Measurements from ENCODE around the gene KLHL40. TPM values are rescaled to one million over a fixed set of nuclear protein-coding genes. Genes with fewer than 3 reads are reported as not detected.

KLHL40 gene
- total RNA-seq, 1 experiment from 2014 or later = not detected

GRCh38 chr3:42725454-42725853 lies 40.1 kb downstream of the KLHL40 start:
- intact Hi-C loops (cut with micrococcal nuclease; ENCODE audit: unreplicated experiment) (no loop called here), in situ Hi-C loops (cut with HindIII; ENCODE audit: low pct_unique_long_range_greater_than_20kb, low sequenced_read_pairs) (no loop called here)
- POLR2A ChIA-PET = no interaction called here
- H3K9me3 ChIP-seq (ENCODE audit: control insufficient read depth, insufficient read depth, low read depth, low read length) = no peaks in the 10 kb centered on the region
- no peaks in the 10 kb centered on the region for H3K36me3 ChIP-seq (ENCODE audit: control insufficient read depth, insufficient read depth, low read length)
- no peaks in the 10 kb centered on the region for H3K4me1 ChIP-seq (ENCODE audit: control insufficient read depth, insufficient read depth, low read length)
- DNase-seq (ENCODE audit: low read depth, low spot score) (no peak), ATAC-seq (no peak)
- no peak overlapping the region for H3K27ac ChIP-seq (ENCODE audit: low read length)
- BruUV-seq (replicated peaks) = no TSS peak
- TF ChIP-seq POLR2AphosphoS5 (IDR thresholded peaks at IDR 0.05; ENCODE audit: low read depth, low read length) (no peak), TCF7L2 (IDR thresholded peaks at IDR 0.05; ENCODE audit: low read depth, low read length) (no peak), CTCF (IDR thresholded peaks at IDR 0.05) (no peak), SIN3A (IDR thresholded peaks at IDR 0.05; ENCODE audit: borderline replicate concordance, insufficient read depth, low read depth, low read length) (no peak)
- TF ChIP-seq, protein P1, sequence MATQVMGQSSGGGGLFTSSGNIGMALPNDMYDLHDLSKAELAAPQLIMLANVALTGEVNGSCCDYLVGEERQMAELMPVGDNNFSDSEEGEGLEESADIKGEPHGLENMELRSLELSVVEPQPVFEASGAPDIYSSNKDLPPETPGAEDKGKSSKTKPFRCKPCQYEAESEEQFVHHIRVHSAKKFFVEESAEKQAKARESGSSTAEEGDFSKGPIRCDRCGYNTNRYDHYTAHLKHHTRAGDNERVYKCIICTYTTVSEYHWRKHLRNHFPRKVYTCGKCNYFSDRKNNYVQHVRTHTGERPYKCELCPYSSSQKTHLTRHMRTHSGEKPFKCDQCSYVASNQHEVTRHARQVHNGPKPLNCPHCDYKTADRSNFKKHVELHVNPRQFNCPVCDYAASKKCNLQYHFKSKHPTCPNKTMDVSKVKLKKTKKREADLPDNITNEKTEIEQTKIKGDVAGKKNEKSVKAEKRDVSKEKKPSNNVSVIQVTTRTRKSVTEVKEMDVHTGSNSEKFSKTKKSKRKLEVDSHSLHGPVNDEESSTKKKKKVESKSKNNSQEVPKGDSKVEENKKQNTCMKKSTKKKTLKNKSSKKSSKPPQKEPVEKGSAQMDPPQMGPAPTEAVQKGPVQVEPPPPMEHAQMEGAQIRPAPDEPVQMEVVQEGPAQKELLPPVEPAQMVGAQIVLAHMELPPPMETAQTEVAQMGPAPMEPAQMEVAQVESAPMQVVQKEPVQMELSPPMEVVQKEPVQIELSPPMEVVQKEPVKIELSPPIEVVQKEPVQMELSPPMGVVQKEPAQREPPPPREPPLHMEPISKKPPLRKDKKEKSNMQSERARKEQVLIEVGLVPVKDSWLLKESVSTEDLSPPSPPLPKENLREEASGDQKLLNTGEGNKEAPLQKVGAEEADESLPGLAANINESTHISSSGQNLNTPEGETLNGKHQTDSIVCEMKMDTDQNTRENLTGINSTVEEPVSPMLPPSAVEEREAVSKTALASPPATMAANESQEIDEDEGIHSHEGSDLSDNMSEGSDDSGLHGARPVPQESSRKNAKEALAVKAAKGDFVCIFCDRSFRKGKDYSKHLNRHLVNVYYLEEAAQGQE (IDR thresholded peaks at IDR 0.05; ENCODE audit: insufficient read depth in 1 of 2, low read depth in 2 of 2, low read length in 1 of 2) = no peak
- no peak overlapping the region for H3K4me3 ChIP-seq (ENCODE audit: low read depth in 2 of 2, low read length in 2 of 2)
- CTCF ChIA-PET = no interaction called here
- no peaks in the 10 kb centered on the region for H3K27me3 ChIP-seq (ENCODE audit: control insufficient read depth, insufficient read depth, low read length)

- ChIA-PET CTCF (no interaction called here), POLR2A (no interaction called here)
- BruUV-seq (replicated peaks) = no TSS peak
- no peaks in the 10 kb centered on the region for H3K36me3 ChIP-seq (ENCODE audit: control insufficient read depth, insufficient read depth, low read length)
- no peaks in the 10 kb centered on the region for H3K27me3 ChIP-seq (ENCODE audit: control insufficient read depth, insufficient read depth, low read length)
- intact Hi-C loops (cut with micrococcal nuclease; ENCODE audit: unreplicated experiment) = no loop called here
- ATAC-seq = no peak
- DNase-seq (ENCODE audit: low read depth, low spot score) = no peak
- H3K4me3 ChIP-seq (ENCODE audit: low read depth in 2 of 2, low read length in 2 of 2) = no peak overlapping the region
- no peaks in the 10 kb centered on the region for H3K4me1 ChIP-seq (ENCODE audit: control insufficient read depth, insufficient read depth, low read length)
- in situ Hi-C loops (cut with HindIII; ENCODE audit: low pct_unique_long_range_greater_than_20kb, low sequenced_read_pairs) = no loop called here
- H3K27ac ChIP-seq (ENCODE audit: low read length) = no peak overlapping the region
- no peaks in the 10 kb centered on the region for H3K9me3 ChIP-seq (ENCODE audit: control insufficient read depth, insufficient read depth, low read depth, low read length)
- TF ChIP-seq SIN3A (IDR thresholded peaks at IDR 0.05; ENCODE audit: borderline replicate concordance, insufficient read depth, low read depth, low read length) (no peak), CTCF (IDR thresholded peaks at IDR 0.05) (no peak), POLR2AphosphoS5 (IDR thresholded peaks at IDR 0.05; ENCODE audit: low read depth, low read length) (no peak)
- TF ChIP-seq, protein P1 (IDR thresholded peaks at IDR 0.05; ENCODE audit: insufficient read depth in 1 of 2, low read depth in 2 of 2, low read length in 1 of 2) = no peak
Observed at GRCh38 chr3:42728056-42728455, 42.7 kb downstream of the KLHL40 start.

Measured in Panc1 (cell line).